HG02938 (cell line): ENCODE results near the gene RASSF5.

Experiments used
- ATAC-seq: cut with Tn5 transposase; IDR thresholded peaks from one replicate; pipeline ENCODE4 v1.9.1; 2021; ENCODE audit warnings: mild to moderate bottlenecking, moderate library complexity; ENCODE audit not compliant: unreplicated experiment

RASSF5 gene

GRCh38 chr1:206513312-206514111 is 6.2 kb downstream of the RASSF5 start:
- ATAC-seq, result no peak

GRCh38 chr1:206514813-206515387 is 7.6 kb downstream of the RASSF5 start:
- no peak for ATAC-seq

GRCh38 chr1:206516728-206516990 is 9.3 kb downstream of the RASSF5 start:
- ATAC-seq, result no peak

- no peak for ATAC-seq
Measured at GRCh38 chr1:206517784-206518183, 10.5 kb downstream of the RASSF5 start.

GRCh38 chr1:206518206-206518605 is 10.9 kb downstream of the RASSF5 start:
- no peak for ATAC-seq

GRCh38 chr1:206518743-206519142 is 11.4 kb downstream of the RASSF5 start:
- ATAC-seq, result no peak

GRCh38 chr1:206521127-206521526 is 13.8 kb downstream of the RASSF5 start:
- no peak for ATAC-seq

- ATAC-seq, result no peak
Measured at GRCh38 chr1:206521694-206522402, 14.5 kb downstream of the RASSF5 start.

GRCh38 chr1:206524739-206525364 is 17.5 kb downstream of the RASSF5 start:
- no peak for ATAC-seq

- no peak for ATAC-seq
Measured at GRCh38 chr1:206526064-206526911, 19.0 kb downstream of the RASSF5 start.

GRCh38 chr1:206529425-206529824 is 22.1 kb downstream of the RASSF5 start:
- no peak for ATAC-seq

- ATAC-seq, result no peak
Measured at GRCh38 chr1:206532368-206532767, 25.0 kb downstream of the RASSF5 start.

- ATAC-seq, result no peak
Measured at GRCh38 chr1:206534552-206534951, 27.2 kb downstream of the RASSF5 start.

- ATAC-seq, result no peak
Measured at GRCh38 chr1:206535853-206536188, 28.5 kb downstream of the RASSF5 start.

GRCh38 chr1:206537141-206537540 is 29.8 kb downstream of the RASSF5 start:
- ATAC-seq, result no peak

- no peak for ATAC-seq
Measured at GRCh38 chr1:206538086-206538770, 30.9 kb downstream of the RASSF5 start.

- no peak for ATAC-seq
Measured at GRCh38 chr1:206538901-206539640, 31.7 kb downstream of the RASSF5 start.

- no peak for ATAC-seq
Measured at GRCh38 chr1:206540044-206540780, 32.9 kb downstream of the RASSF5 start.

GRCh38 chr1:206541236-206541833 is 34.0 kb downstream of the RASSF5 start:
- ATAC-seq, result no peak
